Activated B cell treated with CpG ODN at 0.5 μM for 24 hours (primary cell): ENCODE results near the gene SYTL2. TPM values are rescaled to one million over a fixed set of nuclear protein-coding genes. Genes with fewer than 3 reads are reported as not detected.

ENCODE experiments used
- ATAC-seq: fragments of 200-7000 bp; cut with Tn5 transposase; one replicate; pipeline ENCODE4 v1.10.0; 2021; ENCODE audit warnings: low read depth, mild to moderate bottlenecking, moderate library complexity
- CTCF ChIA-PET: fragments of 350-600 bp; sonication (Branson Sonifier 250); formaldehyde crosslinking; loops from one replicate; lab custom pipeline; 2021; ENCODE audit warnings: antibody characterized with exemption; lab: Charles Lee
- POLR2A ChIA-PET: fragments of 350-600 bp; sonication (Branson Sonifier 250); formaldehyde crosslinking; loops from one replicate; lab custom pipeline; 2021; ENCODE audit warnings: antibody characterized with exemption; lab: Charles Lee
- DNase-seq: peaks from one replicate; pipeline ENCODE4 v3.0.0; 2022
- H3K27ac Mint-ChIP-seq: one replicate; pipeline ENCODE4 v1.8.0; 2020; ENCODE audit warnings: mixed read lengths
- H3K27me3 Mint-ChIP-seq: one replicate; pipeline ENCODE4 v1.8.0; 2021; ENCODE audit warnings: mixed read lengths
- H3K36me3 Mint-ChIP-seq: one replicate; pipeline ENCODE4 v1.8.0; 2021; ENCODE audit warnings: low read depth, mixed read lengths
- H3K4me1 Mint-ChIP-seq: one replicate; pipeline ENCODE4 v1.8.0; 2021; ENCODE audit warnings: mixed read lengths
- H3K4me3 Mint-ChIP-seq: one replicate; pipeline ENCODE4 v1.8.0; 2020; ENCODE audit warnings: mild to moderate bottlenecking, mixed read lengths
- H3K9me3 Mint-ChIP-seq: one replicate; pipeline ENCODE4 v1.8.0; 2020; ENCODE audit warnings: mixed read lengths
- CTCF ChIP-seq: fragments of 200-600 bp; IDR thresholded peaks from one replicate; pipeline ENCODE4 v1.8.0; 2022; ENCODE audit warnings: antibody characterized with exemption, mild to moderate bottlenecking
- intact Hi-C: fragments of 100-400 bp; cut with micrococcal nuclease; formaldehyde crosslinking; loops from one replicate; pipeline ENCODE4 v1.15.1; 2024
- total RNA-seq: library from RNA; stranded (reverse); gene quantifications from 2 replicates; pipeline ENCODE4 v1.2.3, GENCODE V29; 2022

The SYTL2 gene
- total RNA-seq, 1 donor from 2014 or later, result 1.1 TPM

DNA sequence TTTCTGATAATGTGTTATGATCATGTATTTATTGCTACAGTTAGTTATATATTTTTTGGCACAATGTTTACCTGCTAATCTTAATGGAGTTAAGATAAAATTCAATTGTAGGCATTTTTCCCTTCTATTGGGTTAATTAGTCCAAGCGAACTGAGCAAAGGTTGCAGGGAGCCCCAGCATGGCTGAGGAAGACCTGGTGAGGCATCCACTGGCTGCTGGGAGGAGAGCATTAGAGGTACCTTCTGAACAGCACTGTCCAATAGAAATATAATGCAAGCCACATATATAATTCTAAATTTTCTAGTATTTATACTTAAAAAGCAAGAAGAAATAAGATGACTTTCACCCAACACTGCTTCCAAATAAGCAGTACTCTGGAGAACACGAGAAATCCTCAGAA lies 163.9 kb downstream of the SYTL2 start:
- Mint-ChIP-seq H3K4me3 (peak overlapping the region; percentile 98), H3K27me3 (peaks cover 10% of the 10 kb centered on the region), H3K36me3 (peaks cover 16% of the 10 kb centered on the region), H3K9me3 (no peaks in the 10 kb centered on the region), H3K4me1 (peaks cover 22% of the 10 kb centered on the region), H3K27ac (peak overlapping the region; percentile 91)
- DNase-seq (no peak), ATAC-seq (no peak)
- POLR2A ChIA-PET, result interaction anchor here (0.7 to 5.7 kb wide), 12 partner anchors 9 to 598 kb away, joined by 3 to 102 read pairs (median 6); partner anchors contain the start of genes CCDC83, CREBZF, DLG2 and TMEM126B
- no peak for TF ChIP-seq CTCF
- CTCF ChIA-PET, result interaction anchor here (1.2 to 3.9 kb wide), 2 partner anchors 19 to 866 kb away, joined by 3 to 16 read pairs; partner anchors contain the start of genes DLG2 and TMEM126B
- intact Hi-C loops, result loop anchor here (1.0 kb wide), 3 partner anchors 17 to 655 kb away; partner anchors contain the start of genes HIKESHI and TMEM126B

Other genes with a start within 250 kb of the SYTL2 start
- 2.3 and 2.7 TPM in 2 replicates for gene DLG2, start 183.8 kb downstream of the SYTL2 start, total RNA-seq
- gene TMEM126B, start 182.5 kb downstream of the SYTL2 start, total RNA-seq, result 35.5 and 43.4 TPM in 2 replicates
- 31.9 and 32.7 TPM in 2 replicates for gene TMEM126A, start 163.2 kb downstream of the SYTL2 start, total RNA-seq
- gene CREBZF, start 146.0 kb downstream of the SYTL2 start, total RNA-seq, result 46.1 and 60.3 TPM in 2 replicates
- not detected in 2 replicates for gene CCDC89, start 124.9 kb downstream of the SYTL2 start, total RNA-seq
- gene CCDC83, start 44.2 kb upstream of the SYTL2 start, total RNA-seq, result not detected in 2 replicates